GM21367 (cell line): ENCODE results near the gene MMD2.
"Not testable (repeated sequence)": the region's sequence is repeated elsewhere in the genome, so short reads cannot be mapped to it uniquely, and the experiment has no call there.

Experiments used
- ATAC-seq: cut with Tn5 transposase; IDR thresholded peaks from one replicate; pipeline ENCODE4 v1.9.1; 2021; ENCODE audit not compliant: unreplicated experiment

MMD2 gene

GRCh38 chr7:4895766-4896165, 63.2 kb downstream of the MMD2 start:
- no peak for ATAC-seq

GRCh38 chr7:4894482-4894881, 64.5 kb downstream of the MMD2 start:
- no peak for ATAC-seq

GRCh38 chr7:4893929-4894475, 65.0 kb downstream of the MMD2 start:
- no peak for ATAC-seq

- not testable (repeated sequence) for ATAC-seq
Measured at GRCh38 chr7:4893188-4893587, 65.8 kb downstream of the MMD2 start.

DNA sequence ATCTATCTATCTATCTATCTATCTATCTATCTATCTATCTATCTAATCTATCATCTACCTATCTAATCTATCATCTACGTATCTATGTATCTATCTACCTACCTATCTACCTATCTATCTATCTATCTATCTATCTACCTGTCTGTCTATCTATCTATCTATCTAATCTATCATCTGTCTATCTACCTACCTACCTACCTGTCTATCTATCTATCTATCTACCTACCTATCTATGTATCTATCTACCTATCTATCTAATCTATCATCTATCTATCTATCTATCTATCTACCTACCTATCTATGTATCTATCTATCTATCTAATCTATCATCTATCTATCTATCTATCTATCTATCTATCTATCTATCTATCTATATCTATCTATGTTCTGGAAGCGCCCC, 67.5 kb downstream of the MMD2 start:
- not testable (repeated sequence) for ATAC-seq

- no peak for ATAC-seq
Measured at GRCh38 chr7:4889682-4890081, 69.3 kb downstream of the MMD2 start.

- ATAC-seq: no peak
Measured at GRCh38 chr7:4888161-4888560, 70.8 kb downstream of the MMD2 start.

GRCh38 chr7:4886671-4887070, 72.3 kb downstream of the MMD2 start:
- no peak for ATAC-seq

GRCh38 chr7:4885317-4885807, 73.6 kb downstream of the MMD2 start:
- no peak for ATAC-seq

GRCh38 chr7:4884164-4884563, 74.8 kb downstream of the MMD2 start:
- ATAC-seq: no peak

DNA sequence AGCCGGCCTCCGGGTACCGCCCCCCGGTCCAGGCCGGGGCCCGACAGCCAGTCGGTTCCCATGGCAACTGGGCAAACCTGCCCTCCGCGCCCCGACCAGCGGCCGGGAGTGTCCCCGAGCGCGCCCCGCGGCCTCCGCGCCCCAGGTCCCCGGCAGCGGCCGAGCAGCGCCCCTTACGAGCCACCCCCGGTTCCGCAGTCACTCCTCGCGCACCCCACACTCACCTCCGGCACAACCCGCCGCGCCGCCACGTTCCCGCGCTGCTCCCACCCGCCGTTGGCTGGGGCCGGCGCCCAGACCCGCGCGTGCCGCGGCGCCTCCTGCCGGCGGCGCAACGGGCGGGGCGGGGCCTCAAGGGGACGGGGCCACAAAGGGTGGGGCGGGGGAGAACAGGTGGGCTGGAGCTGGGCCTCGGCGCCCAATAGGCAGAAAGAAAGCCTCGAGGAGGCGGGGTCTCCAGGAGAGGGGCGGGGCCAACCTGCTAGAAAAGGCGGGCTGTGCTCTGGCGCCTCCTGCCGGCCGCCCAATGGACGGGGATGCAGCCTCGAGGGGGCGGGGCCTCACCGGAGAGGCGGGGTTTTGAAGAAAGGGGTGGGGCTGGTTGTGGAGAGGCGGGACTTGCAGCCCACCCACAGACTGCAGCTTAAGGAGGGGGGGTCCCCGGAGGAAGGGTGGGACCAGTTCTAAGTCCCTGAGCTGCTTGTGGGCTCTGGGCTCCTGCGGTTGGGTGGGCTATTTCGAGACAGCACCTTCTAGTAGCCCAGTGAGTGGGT, 75.4 kb downstream of the MMD2 start, which contains the start of gene RADIL:
Gene RADIL, minus strand, starts transcription at position 345 of the 773 bp plus-strand sequence. CDS start 5,577 bp downstream, outside the sequence.
- peak; percentile 80 for ATAC-seq

DNA sequence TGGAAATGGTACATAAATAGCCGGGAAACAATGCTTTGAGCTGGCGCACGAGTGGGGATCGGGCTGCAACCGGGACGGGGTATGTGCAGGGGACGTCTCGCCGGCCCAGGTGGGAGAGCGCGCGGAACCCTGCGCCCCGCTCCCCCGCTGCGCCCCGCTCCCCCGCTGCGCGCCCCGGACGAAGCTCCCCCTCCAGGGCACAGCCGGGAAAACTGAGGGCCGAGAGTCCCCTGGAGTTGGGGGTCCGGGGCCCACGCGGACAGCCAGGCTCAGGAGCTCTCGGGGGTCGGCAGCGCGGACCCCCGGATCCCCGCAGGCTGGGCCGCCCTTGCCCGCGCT, 76.0 kb downstream of the MMD2 start:
- no peak for ATAC-seq

GRCh38 chr7:4882169-4883032, 76.6 kb downstream of the MMD2 start:
- no peak for ATAC-seq

- ATAC-seq: no peak
Measured at GRCh38 chr7:4880218-4880617, 78.8 kb downstream of the MMD2 start.

DNA sequence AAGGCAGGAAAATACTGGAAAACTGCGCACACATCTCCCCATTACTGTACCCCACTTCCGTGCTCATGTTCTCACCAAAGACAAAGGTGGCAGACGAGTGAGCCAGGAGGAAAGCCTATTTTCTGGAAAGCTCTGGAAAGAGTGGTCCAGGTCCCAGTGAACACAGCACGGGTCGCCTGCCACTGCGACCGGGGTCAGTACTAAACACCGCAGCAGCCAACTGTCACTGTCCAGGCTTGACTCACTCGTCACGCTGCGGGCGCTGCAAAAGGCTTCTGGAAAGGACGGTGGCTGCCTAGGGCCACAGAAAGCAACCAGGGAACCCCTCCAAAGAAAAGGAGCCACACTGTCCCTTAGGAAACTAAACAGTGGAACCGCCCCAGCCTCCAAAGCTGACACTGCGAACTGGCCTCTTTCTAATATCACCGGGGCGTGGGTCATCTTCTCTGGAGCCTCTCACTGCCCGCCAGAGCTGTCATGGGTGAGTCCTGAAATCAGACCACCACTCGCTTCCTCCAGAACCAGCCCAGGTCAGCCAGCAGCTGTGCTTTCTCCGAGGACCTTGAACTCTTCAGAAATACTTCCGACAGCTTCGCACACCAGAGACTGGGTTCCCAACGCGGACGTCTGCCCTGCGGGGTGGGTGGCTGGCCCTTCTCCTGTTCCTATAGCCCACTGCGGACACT, 79.4 kb downstream of the MMD2 start:
- no peak for ATAC-seq

GRCh38 chr7:4878336-4879335, 80.4 kb downstream of the MMD2 start:
- ATAC-seq: no peak

- no peak for ATAC-seq
Measured at GRCh38 chr7:4876586-4876985, 82.4 kb downstream of the MMD2 start.

- no peak for ATAC-seq
Measured at GRCh38 chr7:4875391-4875790, 83.6 kb downstream of the MMD2 start.

DNA sequence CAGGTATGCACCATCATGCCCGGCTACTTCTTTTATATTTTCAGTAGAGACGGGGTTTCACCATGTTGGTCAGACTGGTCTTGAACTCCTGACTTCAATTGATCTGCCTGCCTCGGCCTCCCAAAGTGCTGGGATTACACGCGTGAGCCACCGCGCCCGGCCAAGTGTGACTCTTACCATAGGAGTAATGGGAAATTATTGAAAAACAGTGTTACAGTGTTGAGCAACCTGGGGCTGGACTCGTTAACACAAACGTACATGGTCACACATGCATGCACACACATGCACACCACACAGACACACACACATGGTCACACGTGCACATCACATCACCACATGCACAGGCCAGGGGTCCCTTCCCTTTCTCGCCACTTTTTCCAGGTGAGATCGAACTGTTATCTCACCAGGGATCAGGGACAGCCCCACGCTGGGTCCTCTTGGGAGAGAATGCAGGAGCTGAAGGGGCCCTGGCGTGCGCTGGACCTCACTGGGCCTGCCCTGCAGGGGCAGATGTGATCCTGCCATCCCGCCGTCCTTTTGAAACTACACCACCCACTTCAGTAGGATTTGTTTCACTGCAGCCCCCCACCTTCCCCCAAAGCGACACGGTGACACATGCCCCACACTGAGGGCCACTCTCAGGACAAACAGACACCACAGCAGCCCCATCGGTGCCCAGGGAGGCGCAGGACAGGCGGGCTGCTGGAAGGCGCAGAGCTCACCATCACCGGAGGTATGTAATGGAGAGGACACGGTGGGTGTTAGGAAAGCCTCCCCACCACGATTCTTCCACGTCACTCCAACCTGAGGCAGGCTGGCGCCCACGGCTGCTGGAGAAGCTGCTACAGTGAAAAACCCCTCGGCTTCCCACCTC, 85.7 kb downstream of the MMD2 start:
- no peak for ATAC-seq
